Measurements from ENCODE around the gene MED23. TPM values are rescaled to one million over a fixed set of nuclear protein-coding genes. Genes with fewer than 3 reads are reported as not detected.

Gene MED23
- total RNA-seq, 1 donor from 2014 or later, result 29.5 TPM

DNA sequence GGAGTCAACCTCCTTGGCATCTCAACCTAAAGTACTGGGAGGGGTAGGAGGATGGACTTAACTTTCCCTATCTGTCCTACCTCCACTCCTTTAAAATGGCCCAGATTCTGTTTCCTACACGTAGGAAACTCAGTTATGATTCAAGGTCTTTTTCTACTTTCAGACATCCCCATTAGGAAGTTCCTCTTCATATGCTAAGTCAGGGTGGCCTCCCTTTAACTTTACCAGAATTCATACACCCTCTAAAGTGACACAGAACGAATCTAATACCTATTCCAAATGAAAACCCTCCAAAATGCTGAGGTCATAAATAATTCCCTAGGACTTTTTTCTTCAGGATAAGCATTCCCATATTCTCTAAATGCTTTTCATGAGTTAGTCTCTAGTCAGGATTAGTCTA lies 39.4 kb downstream of the MED23 start:
- no peak for TF ChIP-seq EZH2 (IDR thresholded peaks at IDR 0.05; ENCODE audit: insufficient read depth, low read length)
- TF ChIP-seq, protein P1, sequence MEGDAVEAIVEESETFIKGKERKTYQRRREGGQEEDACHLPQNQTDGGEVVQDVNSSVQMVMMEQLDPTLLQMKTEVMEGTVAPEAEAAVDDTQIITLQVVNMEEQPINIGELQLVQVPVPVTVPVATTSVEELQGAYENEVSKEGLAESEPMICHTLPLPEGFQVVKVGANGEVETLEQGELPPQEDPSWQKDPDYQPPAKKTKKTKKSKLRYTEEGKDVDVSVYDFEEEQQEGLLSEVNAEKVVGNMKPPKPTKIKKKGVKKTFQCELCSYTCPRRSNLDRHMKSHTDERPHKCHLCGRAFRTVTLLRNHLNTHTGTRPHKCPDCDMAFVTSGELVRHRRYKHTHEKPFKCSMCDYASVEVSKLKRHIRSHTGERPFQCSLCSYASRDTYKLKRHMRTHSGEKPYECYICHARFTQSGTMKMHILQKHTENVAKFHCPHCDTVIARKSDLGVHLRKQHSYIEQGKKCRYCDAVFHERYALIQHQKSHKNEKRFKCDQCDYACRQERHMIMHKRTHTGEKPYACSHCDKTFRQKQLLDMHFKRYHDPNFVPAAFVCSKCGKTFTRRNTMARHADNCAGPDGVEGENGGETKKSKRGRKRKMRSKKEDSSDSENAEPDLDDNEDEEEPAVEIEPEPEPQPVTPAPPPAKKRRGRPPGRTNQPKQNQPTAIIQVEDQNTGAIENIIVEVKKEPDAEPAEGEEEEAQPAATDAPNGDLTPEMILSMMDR (IDR thresholded peaks at IDR 0.05; ENCODE audit: insufficient read depth, low read depth, low read length), result no peak
- DNase-seq (ENCODE audit: low read depth), result no peak
- peaks cover 54% of the 10 kb centered on the region for H3K36me3 ChIP-seq (ENCODE audit: insufficient read depth, low read length)
- peaks cover 12% of the 10 kb centered on the region for H3K36me3 Mint-ChIP-seq (ENCODE audit: low read depth, unreplicated experiment)
- no peaks in the 10 kb centered on the region for H3K9me3 ChIP-seq (ENCODE audit: insufficient read depth, low read depth, low read length)
- H3K4me2 ChIP-seq (ENCODE audit: low read length), result no peak overlapping the region
- H3K9ac ChIP-seq (ENCODE audit: low read length), result no peak overlapping the region
- no peaks in the 10 kb centered on the region for H3K9me3 Mint-ChIP-seq (ENCODE audit: unreplicated experiment)
- no peak for FAIRE-seq
- no peaks in the 10 kb centered on the region for H3K4me1 Mint-ChIP-seq (ENCODE audit: low read depth, unreplicated experiment)
- H3K4me3 ChIP-seq (ENCODE audit: insufficient read depth, low read depth, low read length), result no peak overlapping the region
- H3K27me3 ChIP-seq (ENCODE audit: insufficient read depth, low read length), result no peaks in the 10 kb centered on the region
- H4K20me1 ChIP-seq (ENCODE audit: insufficient read depth, low read length), result no peaks in the 10 kb centered on the region
- no peak overlapping the region for H2AFZ ChIP-seq (ENCODE audit: low read depth, low read length)
- no peaks in the 10 kb centered on the region for H3K79me2 ChIP-seq (ENCODE audit: insufficient read depth, low read length)
- no peaks in the 10 kb centered on the region for H3K4me1 ChIP-seq (ENCODE audit: insufficient read depth, low read length)
- H3K4me3 Mint-ChIP-seq (ENCODE audit: unreplicated experiment), result no peak overlapping the region
- H3K27ac Mint-ChIP-seq (ENCODE audit: unreplicated experiment), result peak overlapping the region; percentile 12
- no peaks in the 10 kb centered on the region for H3K27me3 Mint-ChIP-seq (ENCODE audit: low read depth, unreplicated experiment)
- no peak overlapping the region for H3K27ac ChIP-seq (ENCODE audit: low read depth, low read length)

DNA sequence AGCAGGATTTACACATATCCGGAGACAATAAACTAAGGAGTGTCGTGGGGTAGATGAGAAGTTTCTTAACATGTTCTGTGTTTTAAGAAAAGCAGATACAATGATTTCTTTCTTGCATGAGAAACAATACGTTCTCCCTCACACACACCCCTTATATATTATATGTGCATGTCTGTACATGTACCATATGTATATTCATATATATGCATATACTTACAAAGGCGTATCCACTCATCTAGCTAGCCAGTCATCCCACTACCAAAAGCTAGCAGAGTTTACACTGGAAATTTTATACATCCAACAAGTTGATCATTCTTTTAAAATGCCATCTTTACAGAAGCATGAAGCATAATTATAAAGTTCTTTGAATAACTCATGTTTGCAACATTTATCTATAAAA lies 40.1 kb downstream of the MED23 start:
- Histone ChIP-seq H3K4me2 (ENCODE audit: low read length) (no peak overlapping the region), H3K9me3 (ENCODE audit: insufficient read depth, low read depth, low read length) (no peaks in the 10 kb centered on the region), H4K20me1 (ENCODE audit: insufficient read depth, low read length) (no peaks in the 10 kb centered on the region), H3K79me2 (ENCODE audit: insufficient read depth, low read length) (no peaks in the 10 kb centered on the region), H3K9ac (ENCODE audit: low read length) (no peak overlapping the region), H2AFZ (ENCODE audit: low read depth, low read length) (no peak overlapping the region), H3K4me1 (ENCODE audit: insufficient read depth, low read length) (no peaks in the 10 kb centered on the region), H3K27me3 (ENCODE audit: insufficient read depth, low read length) (no peaks in the 10 kb centered on the region), H3K27ac (ENCODE audit: low read depth, low read length) (no peak overlapping the region), H3K4me3 (ENCODE audit: insufficient read depth, low read depth, low read length) (no peak overlapping the region), H3K36me3 (ENCODE audit: insufficient read depth, low read length) (peaks cover 57% of the 10 kb centered on the region)
- no peak overlapping the region for H3K27ac Mint-ChIP-seq (ENCODE audit: unreplicated experiment)
- no peaks in the 10 kb centered on the region for H3K27me3 Mint-ChIP-seq (ENCODE audit: low read depth, unreplicated experiment)
- no peaks in the 10 kb centered on the region for H3K9me3 Mint-ChIP-seq (ENCODE audit: unreplicated experiment)
- peaks cover 10% of the 10 kb centered on the region for H3K36me3 Mint-ChIP-seq (ENCODE audit: low read depth, unreplicated experiment)
- DNase-seq (ENCODE audit: low read depth) (no peak), FAIRE-seq (no peak)
- no peaks in the 10 kb centered on the region for H3K4me1 Mint-ChIP-seq (ENCODE audit: low read depth, unreplicated experiment)
- TF ChIP-seq EZH2 (IDR thresholded peaks at IDR 0.05; ENCODE audit: insufficient read depth, low read length), result no peak
- TF ChIP-seq, protein P1 (IDR thresholded peaks at IDR 0.05; ENCODE audit: insufficient read depth, low read depth, low read length), result no peak
- H3K4me3 Mint-ChIP-seq (ENCODE audit: unreplicated experiment), result no peak overlapping the region

DNA sequence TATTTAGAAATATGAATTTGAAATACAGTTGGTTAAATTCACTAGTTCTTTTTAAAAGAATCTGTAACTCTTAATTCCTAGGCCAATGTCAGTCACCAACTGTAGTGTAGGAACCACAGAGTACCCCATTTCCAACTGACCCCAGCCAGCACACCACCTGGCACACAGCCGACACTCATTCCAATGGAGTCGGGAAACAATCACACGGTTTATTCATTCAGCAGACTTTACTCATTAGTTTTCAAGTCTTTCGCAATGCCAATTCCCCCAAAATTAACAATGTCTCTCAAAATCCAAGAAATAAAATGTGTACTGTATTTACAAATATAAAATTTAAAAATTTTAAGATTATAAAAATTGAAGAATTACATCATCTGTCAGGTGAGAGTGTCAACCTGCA lies 41.5 kb downstream of the MED23 start:
- H3K36me3 ChIP-seq (ENCODE audit: insufficient read depth, low read length), result peaks cover 49% of the 10 kb centered on the region
- TF ChIP-seq, protein P1 (IDR thresholded peaks at IDR 0.05; ENCODE audit: insufficient read depth, low read depth, low read length), result no peak
- no peak for TF ChIP-seq EZH2 (IDR thresholded peaks at IDR 0.05; ENCODE audit: insufficient read depth, low read length)

More for the DNA sequence above, 41.5 kb downstream of the MED23 start:
- H3K27me3 ChIP-seq (ENCODE audit: insufficient read depth, low read length), result no peaks in the 10 kb centered on the region
- H2AFZ ChIP-seq (ENCODE audit: low read depth, low read length), result no peak overlapping the region
- H3K27ac ChIP-seq (ENCODE audit: low read depth, low read length), result no peak overlapping the region
- peaks cover 13% of the 10 kb centered on the region for H3K36me3 Mint-ChIP-seq (ENCODE audit: low read depth, unreplicated experiment)
- H3K4me3 ChIP-seq (ENCODE audit: insufficient read depth, low read depth, low read length), result no peak overlapping the region
- no peak for FAIRE-seq
- H3K9ac ChIP-seq (ENCODE audit: low read length), result no peak overlapping the region
- no peak overlapping the region for H3K27ac Mint-ChIP-seq (ENCODE audit: unreplicated experiment)
- no peak overlapping the region for H3K4me3 Mint-ChIP-seq (ENCODE audit: unreplicated experiment)
- no peaks in the 10 kb centered on the region for H3K27me3 Mint-ChIP-seq (ENCODE audit: low read depth, unreplicated experiment)
- H3K4me2 ChIP-seq (ENCODE audit: low read length), result no peak overlapping the region
- H3K4me1 ChIP-seq (ENCODE audit: insufficient read depth, low read length), result no peaks in the 10 kb centered on the region
- no peaks in the 10 kb centered on the region for H3K79me2 ChIP-seq (ENCODE audit: insufficient read depth, low read length)
- no peaks in the 10 kb centered on the region for H3K9me3 ChIP-seq (ENCODE audit: insufficient read depth, low read depth, low read length)
- no peaks in the 10 kb centered on the region for H4K20me1 ChIP-seq (ENCODE audit: insufficient read depth, low read length)
- no peak for DNase-seq (ENCODE audit: low read depth)
- H3K4me1 Mint-ChIP-seq (ENCODE audit: low read depth, unreplicated experiment), result no peaks in the 10 kb centered on the region
- no peaks in the 10 kb centered on the region for H3K9me3 Mint-ChIP-seq (ENCODE audit: unreplicated experiment)

All from astrocyte (in vitro differentiated cells and primary cell).